Activated CD8-positive, alpha-beta memory T cell treated with anti-CD3 and anti-CD28 coated beads for 48 hours (primary cell): ENCODE results near the gene TMEM176A.
"Not testable (repeated sequence)": the region's sequence is repeated elsewhere in the genome, so short reads cannot be mapped to it uniquely, and the experiment has no call there.

Experiments used
- DNase-seq, 3 experiments: peaks; one replicate each; pipeline ENCODE4 v3.0.0-alpha.2; 2020; ENCODE audit warnings: low read depth in 2 of 3, low spot score in 2 of 3

Gene TMEM176A

DNA sequence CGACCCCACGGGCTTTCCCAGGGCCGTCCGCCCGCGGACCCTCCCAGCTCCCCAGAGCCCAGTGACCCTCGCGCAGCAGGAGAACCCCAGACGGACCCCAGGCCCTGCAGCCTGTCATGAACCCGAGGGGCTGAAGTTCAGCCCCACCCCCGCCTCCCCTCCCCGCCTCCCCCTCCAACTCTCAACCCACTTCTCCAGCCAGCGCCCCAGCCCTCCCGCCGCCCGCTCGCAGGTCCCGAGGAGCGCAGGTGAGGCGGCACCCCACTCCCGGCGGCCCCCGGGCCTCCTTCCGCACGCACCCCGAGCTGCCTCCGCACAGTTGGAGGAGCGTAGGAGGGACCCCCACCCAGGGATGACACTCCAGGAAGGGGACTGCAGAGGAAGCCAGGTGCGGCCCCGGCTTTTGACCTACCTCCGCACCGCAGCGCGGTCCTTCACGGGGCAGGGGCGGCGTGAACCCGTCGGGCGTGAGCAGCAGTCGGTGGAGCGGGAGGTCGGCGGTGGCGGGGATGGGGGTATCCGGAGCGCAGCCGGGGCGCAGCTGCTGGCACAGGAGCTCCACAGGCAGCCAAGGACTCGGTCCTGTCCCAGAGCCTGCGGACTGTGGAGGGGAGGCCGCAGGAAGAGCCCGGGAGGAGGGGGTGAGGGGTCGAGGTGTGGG is at the start of gene TMEM176A:
TMEM176A (plus strand) TSS at position 189 of the 661 bp plus-strand sequence. CDS start 782 bp downstream, outside the sequence.
- no peak for DNase-seq

- DNase-seq = no peak
Observed at GRCh38 chr7:150751702-150752101, 48.9 kb upstream of the TMEM176A start.

GRCh38 chr7:150753239-150753638 is 47.3 kb upstream of the TMEM176A start:
- DNase-seq = no peak

DNA sequence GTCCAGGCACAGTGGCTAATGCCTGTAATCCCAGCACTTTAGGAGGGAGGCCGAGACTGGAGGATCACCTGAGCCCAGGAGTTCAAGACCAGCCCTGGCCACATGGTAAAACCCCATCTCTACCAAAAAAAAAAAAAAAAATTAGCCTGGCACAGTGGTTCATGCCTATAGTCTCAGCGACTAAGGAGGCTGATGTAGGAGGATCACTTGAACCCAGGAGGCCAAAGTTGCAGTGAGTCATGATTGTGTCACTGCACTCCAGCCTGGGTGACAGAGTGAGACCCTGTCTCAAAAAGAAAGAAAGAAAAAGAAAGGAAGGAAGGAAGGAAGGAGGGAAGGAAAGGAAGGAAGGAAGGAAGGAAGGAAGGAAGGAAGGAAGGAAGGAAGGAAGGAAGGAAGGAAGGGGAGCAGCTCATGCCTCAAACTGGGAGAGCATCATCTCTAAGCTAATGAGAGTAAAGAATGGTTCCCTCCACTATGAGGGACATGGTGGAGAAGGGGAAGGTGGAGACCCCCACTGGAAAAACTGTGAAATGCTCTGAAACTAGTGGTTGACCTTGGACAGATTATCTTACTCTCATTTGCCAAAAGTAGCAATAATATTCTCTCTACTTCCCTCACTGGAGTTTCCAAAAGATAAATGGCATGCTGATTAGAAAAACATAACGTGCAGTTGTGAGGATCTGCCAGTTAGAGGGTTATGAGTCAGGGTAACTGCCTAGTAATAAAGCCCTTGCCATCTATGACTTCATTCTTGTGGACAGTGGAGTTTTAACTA is 46.6 kb upstream of the TMEM176A start:
- DNase-seq = no peak

- DNase-seq = no peak
Observed at GRCh38 chr7:150754951-150755350, 45.6 kb upstream of the TMEM176A start.

GRCh38 chr7:150755473-150756099 is 45.0 kb upstream of the TMEM176A start:
- no peak for DNase-seq

DNA sequence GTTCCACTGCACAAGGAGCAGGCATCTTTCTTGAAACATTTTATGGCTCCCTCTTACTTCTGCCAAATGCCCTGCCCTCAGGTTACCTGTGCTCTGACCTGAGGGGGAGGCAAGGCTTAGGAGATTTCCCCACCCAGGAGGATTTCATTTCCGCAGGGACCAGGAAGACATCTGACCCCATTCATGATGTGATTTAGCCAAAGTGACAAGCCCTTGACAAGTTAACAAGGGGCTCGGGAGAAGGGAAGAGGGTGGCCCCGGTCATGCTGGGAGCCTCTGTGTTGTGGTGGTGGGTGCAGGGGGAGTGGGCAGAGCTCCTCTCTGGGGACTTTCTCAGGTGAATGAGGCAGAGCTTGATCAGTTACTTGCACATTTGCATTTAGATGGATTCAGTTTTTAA is 44.4 kb upstream of the TMEM176A start:
- no peak for DNase-seq

- DNase-seq = no peak
Observed at GRCh38 chr7:150756858-150757257, 43.7 kb upstream of the TMEM176A start.

DNA sequence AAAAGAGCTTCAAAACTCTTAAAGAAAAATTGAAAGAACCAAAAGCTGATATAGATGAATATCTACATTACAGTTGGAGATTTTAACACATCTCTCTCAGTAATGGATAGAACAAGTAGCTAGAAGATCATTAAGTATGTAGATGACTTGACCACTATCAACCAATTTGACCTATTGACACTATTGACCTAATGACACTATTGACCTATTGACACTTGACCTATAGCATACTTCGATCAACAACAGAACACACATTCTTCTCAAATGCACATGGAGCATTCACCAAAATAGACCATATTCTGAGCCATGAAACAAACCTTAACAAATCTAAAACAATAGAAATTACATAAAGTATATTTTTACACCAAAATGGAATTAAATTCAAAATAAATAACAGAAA is 41.1 kb upstream of the TMEM176A start:
- no peak for DNase-seq

GRCh38 chr7:150766334-150766709 is 34.2 kb upstream of the TMEM176A start:
- no peak for DNase-seq

GRCh38 chr7:150769768-150770167 is 30.8 kb upstream of the TMEM176A start:
- no peak for DNase-seq

DNA sequence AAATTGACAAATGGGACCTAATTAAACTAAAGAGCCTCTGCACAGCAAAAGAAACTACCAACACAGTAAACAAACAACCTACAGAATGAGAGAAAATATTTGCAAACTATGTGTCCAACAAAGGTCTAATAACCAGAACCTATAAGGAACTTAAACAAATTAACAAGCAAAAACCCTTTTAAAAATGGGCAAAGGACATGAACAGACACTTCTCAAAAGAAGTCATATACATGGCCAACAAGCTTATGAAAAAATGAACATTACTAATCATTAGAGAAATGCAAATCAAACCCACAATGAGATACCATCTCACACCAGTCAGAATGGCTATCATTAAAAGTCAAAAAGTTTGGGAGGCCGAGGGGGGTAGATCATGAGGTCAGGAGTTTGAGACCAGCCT is 26.4 kb upstream of the TMEM176A start:
- not testable (repeated sequence) for DNase-seq

DNA sequence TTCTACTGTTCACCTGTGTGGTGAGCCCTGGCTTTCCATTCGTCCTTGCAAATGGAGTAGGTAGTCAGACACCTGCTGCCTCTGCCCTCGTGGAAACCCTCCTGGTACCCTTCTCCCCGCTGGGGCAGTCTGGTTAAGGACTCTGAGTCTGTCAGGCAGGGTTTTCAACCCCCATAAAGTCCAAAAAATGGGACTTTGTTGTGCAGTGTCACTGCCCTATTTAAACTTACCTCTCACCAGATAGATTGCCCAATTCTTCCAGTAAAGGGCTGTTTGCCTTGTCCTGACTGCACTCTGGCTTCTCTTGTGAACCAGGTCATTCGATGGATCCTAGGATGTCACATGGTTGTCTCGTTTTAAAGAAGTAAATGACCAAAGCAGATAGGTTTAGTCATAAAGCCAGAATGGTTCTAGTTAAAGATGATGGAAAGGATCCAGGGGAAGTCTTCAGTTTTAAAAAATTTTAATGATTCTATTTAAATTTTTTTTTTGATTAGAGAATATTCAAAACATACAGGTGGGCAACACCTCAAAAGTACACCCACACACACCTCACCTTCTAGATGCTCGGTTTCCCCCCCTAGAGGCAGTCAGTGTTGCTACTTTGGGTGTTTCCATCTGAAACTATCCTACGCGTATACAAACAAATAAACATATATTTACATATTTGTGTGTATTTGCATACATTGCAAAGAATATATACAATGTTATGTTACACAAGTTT is 22.4 kb upstream of the TMEM176A start:
- no peak for DNase-seq

DNA sequence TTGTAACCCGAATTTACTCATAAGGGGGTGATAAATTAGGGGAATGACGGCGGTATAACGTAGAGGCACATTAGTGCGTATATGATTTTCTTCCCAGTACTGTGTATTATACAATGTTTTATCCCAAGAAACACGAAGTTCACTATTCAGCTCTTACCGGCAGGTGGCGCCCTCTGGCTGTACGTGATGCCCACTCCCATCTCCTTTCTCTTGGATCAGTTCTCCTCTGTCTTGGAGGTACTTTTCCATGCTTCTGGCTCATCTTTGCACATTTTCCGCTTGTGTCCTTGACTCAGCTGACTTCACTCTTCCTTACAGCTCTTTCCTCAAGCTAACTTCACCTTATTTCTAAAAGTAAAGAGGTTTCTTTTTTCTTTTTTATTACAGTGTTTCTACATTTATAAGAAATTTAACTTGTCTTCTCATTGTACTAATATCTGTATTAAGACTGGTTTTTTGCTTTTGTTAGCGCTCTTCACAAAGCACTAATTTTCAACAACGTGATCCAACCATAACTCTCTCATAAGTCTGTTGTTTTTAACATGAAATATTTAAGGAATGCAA is 21.7 kb upstream of the TMEM176A start:
- DNase-seq = peak in 2 of 3 experiments; percentile 67 to 69

DNA sequence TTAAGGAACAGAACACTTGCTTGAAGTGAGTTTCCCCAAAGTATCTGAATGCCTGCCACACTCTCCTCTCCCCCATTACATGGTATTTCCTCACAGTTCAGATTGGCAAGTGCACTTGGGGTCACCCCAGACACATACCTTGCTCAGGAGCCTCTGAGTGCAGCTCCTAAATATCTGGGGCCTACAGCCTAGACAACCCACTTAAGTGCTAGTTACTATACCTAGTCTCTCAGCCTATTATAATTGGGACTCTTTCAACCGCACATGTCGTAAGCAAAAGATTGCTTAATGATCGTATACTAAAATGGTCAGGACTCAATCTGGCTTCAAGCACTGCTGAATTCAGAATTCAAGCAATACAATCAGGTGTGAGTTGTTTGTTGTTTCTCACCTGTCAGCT is 20.3 kb upstream of the TMEM176A start:
- DNase-seq = no peak

GRCh38 chr7:150781103-150781502 is 19.5 kb upstream of the TMEM176A start:
- DNase-seq = no peak

DNA sequence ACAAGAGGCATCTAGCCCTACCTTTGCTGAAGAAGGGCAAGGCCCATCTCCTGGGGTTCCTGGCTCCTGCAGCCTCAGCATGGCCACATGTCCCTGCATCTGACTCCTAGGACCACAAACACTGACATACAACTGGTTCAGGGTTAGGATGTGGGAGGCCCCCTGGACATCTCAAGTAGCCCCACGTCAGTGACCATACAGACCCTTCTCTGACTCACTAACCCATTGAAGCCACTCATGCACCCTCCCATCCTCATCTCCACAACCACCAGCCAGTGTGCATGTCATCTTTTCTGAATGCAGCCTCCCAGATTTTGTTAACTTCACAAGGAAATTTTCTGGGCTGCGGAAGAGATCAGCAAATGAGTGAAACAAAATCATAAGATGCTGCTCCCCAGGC is 18.6 kb upstream of the TMEM176A start:
- DNase-seq = no peak

GRCh38 chr7:150784120-150784736 is 16.3 kb upstream of the TMEM176A start:
- DNase-seq = no peak

DNA sequence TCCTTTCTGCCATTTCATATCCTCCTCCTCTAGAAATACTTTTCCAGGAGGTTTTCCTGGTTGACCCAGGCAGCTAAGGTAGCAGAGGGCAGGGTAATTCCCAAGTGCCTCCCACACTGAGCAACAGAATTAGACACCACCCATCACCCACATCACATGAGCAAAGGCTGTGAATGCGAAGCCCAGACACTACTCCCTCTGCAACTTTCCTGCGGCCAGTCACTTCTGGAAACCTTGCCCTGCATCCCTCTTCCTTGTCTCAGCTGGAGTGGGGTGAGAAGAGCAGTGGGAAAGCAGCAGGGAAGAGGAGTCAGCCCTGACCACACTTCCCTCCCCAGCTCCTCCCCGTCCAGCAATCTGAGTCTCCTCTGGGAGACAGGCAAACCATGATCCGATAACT is 15.6 kb upstream of the TMEM176A start:
- DNase-seq = no peak

DNA sequence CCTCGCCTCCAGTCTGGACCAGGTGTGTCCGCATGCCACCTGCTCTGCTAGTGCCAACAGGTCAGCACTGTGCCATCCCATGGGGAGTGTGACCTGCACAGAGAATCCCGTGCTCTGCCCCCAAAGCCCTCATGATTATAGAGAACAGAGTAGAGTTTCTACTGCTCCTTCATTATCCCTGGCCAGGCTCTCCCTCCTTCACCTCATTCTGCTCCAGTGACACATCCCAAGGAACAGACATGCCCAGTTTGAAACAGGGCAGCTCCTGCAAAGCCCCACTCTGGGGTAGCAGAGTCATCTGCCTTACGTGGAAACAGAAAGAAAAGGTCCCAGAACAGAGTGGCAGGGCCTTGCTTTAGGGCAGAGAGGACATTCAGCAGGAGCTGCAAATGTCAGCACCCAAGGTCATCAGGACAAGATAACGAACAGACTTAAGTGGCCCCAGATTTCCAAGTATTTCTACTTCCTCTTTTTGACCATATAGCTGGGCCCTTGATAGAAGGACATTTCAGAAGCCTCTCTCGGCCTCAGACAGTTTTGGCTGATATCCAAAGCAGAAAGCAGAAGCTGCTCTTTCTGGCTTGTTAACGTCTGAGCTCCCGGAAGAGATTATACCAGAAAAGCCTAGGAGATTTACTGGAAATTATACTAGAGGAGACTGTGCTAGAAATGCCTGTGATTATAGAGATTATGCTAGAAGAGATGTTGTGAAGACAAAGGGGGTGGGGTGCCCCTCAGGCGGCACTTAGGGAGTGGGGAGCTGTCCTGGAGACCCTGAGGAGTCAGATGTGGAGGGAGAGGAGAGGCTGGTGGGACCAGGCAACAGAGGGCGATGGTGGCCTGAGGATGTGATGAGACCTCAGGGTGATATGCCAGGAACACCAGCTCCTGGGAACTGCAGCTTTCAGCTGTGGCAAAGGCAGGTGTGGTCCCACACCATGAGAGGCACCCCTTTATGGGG is 13.0 kb upstream of the TMEM176A start:
- DNase-seq = no peak
